Small intestine (tissue), 7 donors: Measurements from ENCODE around the gene OR4D1. TPM values are rescaled to one million over a fixed set of nuclear protein-coding genes. Genes with fewer than 3 reads are reported as not detected.
"Not testable (repeated sequence)": the region's sequence is repeated elsewhere in the genome, so short reads cannot be mapped to it uniquely, and the experiment has no call there.

ENCODE experiments used
- DNase-seq, 2 donors: peaks; one replicate each; pipeline versions ENCODE4 v3.0.0 to v3.0.0-alpha.2; 2013
- FAIRE-seq: peaks from 2 replicates; lab custom pipeline; 2012; peaks lifted over from hg19 to GRCh38; lab: Jason Lieb, UNC
- H3K27ac ChIP-seq, 3 donors: one replicate each; pipeline ENCODE4 v1.5.1; 2013; ENCODE audit warnings: low read length in 2 of 3, mild to moderate bottlenecking in 2 of 3, control low read depth in 1 of 3, inconsistent platforms in 1 of 3, low read depth in 1 of 3, moderate library complexity in 1 of 3
- H3K27me3 ChIP-seq, 3 donors: one replicate each; pipeline ENCODE4 v1.6.1; 2013; ENCODE audit warnings: low read length in 3 of 3, inconsistent platforms in 1 of 3; ENCODE audit not compliant: control insufficient read depth in 3 of 3, insufficient read depth in 3 of 3
- H3K36me3 ChIP-seq, 3 donors: one replicate each; pipeline ENCODE4 v1.6.1; 2013; ENCODE audit warnings: low read length in 3 of 3, inconsistent platforms in 1 of 3, low read depth in 1 of 3, mild to moderate bottlenecking in 1 of 3, moderate library complexity in 1 of 3; ENCODE audit not compliant: control insufficient read depth in 3 of 3, insufficient read depth in 2 of 3
- H3K4me1 ChIP-seq, 3 donors: one replicate each; pipeline ENCODE4 v1.6.1; 2013; ENCODE audit warnings: low read length in 2 of 3, inconsistent platforms in 1 of 3, low read depth in 1 of 3, mild to moderate bottlenecking in 1 of 3, moderate library complexity in 1 of 3; ENCODE audit not compliant: control insufficient read depth in 3 of 3, insufficient read depth in 2 of 3
- H3K4me3 ChIP-seq, 3 donors: one replicate each; pipeline ENCODE4 v1.5.1; 2013; ENCODE audit warnings: low read length in 3 of 3, control low read depth in 1 of 3, inconsistent platforms in 1 of 3, low read depth in 1 of 3, mild to moderate bottlenecking in 1 of 3, moderate library complexity in 1 of 3
- H3K9me3 ChIP-seq, 2 donors: one replicate each; pipeline ENCODE4 v1.6.1; 2013; ENCODE audit warnings: low read depth in 1 of 2, low read length in 1 of 2; ENCODE audit not compliant: control insufficient read depth in 2 of 2, insufficient read depth in 1 of 2
- WGBS, 3 donors: extraction: QIAGEN DNeasy Blood & Tissue Kit; methylation state at CpG; one replicate each; pipeline ENCODE4 v1.1.7; 2013; 5-methylcytosine and 5-hydroxymethylcytosine counted together
- polyA plus RNA-seq, 4 donors: library from polyadenylated mRNA; stranded (reverse) in 3 of 4; unstranded in 1 of 4; fragments of 200-250 nt in 3 of 4; fragments of 120-200 nt in 1 of 4; gene quantifications; one replicate each; pipeline versions ENCODE4 v1.2.1 to v1.2.3, GENCODE V29; 2013
- donor health status: healthy with polysubstance abuse.
- donor health status: control.
- donor health status: control.
- donor health status: Bipolar disorder and iron deficiency.
- donor health status: healthy.

OR4D1 gene
- polyA plus RNA-seq, 4 donors: 0.03 TPM; not detected in 3

DNA sequence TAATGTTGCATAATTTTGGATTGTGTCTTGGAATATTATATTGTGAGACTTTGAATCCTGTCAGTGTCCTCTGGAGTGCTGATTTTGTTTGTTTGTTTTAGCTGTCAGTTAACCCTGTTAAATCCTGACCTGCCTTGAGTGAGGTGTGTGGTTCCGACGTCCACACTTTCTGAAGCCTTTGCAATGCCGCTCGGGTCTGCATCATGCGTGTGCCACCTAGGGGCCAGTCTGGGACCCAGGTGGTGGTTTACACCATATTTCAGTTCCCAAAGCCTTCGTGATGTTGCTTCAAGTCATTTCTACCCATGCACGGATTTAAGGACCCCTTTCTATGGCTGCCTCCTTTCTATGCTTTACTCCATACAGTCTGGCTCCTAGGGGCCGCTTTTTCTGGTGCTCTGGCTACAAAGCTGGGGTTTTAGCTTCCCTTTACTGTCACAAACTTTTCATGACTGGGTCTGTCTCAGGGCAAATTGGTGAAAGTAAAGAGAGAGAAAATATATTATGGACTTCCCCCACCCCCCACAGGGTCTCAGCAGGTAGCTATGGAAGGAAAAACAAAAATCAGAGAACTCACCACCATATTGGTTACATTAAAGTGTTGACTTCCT is 11.4 kb upstream of the OR4D1 start:
- no peak overlapping the region for H3K27ac ChIP-seq
- H3K4me3 ChIP-seq: no peak overlapping the region
- FAIRE-seq: no peak
- DNase-seq: peak in 1 of 2 donors; percentile 26
- WGBS, 3 donors: 22 to 32% (median 31%) methylated on average over 8 of the region's 8 CpGs
- H3K4me1 ChIP-seq: no peaks in the 10 kb centered on the region
- H3K36me3 ChIP-seq: no peaks in the 10 kb centered on the region
- peaks cover 0 to 31% (median 9%) of the 10 kb centered on the region in 3 donors for H3K27me3 ChIP-seq
- H3K9me3 ChIP-seq: peaks cover 0 to 5% of the 10 kb centered on the region in 2 donors

DNA sequence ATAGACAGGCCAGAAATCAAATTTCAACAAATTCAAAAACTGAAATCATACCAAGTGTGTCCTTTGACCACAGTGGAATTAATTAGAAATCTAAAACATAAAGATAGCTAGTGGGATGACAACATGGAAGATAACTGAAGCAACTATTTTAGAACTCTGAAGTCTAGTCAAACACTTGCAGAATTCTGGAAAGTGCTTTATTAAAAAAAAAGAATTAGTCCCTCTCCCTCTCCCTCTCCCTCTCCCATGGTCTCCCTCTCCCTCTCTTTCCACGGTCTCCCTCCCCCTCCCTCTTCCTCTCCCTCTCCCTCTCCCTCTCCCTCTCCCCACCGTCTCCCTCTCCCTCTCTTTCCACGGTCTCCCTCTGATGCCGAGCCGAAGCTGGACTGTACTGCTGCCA is 6.7 kb upstream of the OR4D1 start:
- no peaks in the 10 kb centered on the region for H3K4me1 ChIP-seq
- H3K27me3 ChIP-seq: peaks cover 0 to 12% (median 4%) of the 10 kb centered on the region in 3 donors
- DNase-seq (no peak), FAIRE-seq (no peak)
- no peaks in the 10 kb centered on the region for H3K36me3 ChIP-seq
- peaks cover 0 to 8% of the 10 kb centered on the region in 2 donors for H3K9me3 ChIP-seq
- H3K4me3 ChIP-seq: no peak overlapping the region
- WGBS, 3 donors: 72 to 73% (median 72%) methylated on average over 3 to 5 of the region's 5 CpGs
- H3K27ac ChIP-seq: no peak overlapping the region

DNA sequence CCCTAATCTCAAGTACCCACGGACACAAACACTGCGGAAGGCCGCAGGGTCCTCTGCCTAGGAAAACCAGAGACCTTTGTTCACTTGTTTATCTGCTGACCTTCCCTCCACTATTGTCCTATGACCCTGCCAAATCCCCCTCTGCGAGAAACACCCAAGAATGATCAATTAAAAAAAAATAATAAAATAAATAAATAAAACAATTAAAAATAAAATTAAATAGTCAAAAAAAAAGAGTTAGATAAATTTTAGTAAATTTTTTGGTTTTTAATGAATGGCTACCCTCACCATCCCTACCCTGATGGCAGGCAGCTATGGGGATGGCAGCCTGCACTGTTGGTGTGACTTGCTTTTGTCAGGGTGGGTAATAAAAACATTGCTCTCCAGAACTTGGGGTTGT is 4.8 kb upstream of the OR4D1 start:
- not testable (repeated sequence) for DNase-seq, H3K9me3 ChIP-seq, H3K27ac ChIP-seq, H3K4me3 ChIP-seq, H3K27me3 ChIP-seq, H3K4me1 ChIP-seq, FAIRE-seq, H3K36me3 ChIP-seq
- WGBS, 3 donors: 80 to 92% (median 86%) methylated on average over 2 to 4 of the region's 4 CpGs

DNA sequence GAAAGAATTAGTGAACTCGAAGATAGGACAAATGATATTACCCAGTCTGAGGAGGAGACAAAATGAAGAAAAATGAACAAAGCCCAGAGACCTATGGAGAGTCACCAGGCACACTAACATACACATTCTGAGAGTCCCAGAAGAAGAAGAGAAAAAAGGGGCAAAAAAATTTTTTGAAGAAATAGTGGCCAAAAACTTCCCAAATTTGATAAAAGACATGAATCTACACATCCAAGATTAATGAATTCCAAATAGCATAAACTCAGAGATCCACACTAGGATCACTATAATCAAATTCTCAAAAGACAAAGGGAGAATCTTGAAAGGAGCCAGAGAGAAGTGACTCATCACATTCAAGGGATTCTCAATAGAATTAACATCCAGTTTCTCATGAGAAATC is 3.4 kb upstream of the OR4D1 start:
- DNase-seq (no peak), FAIRE-seq (no peak)
- peaks cover 0 to 8% of the 10 kb centered on the region in 2 donors for H3K9me3 ChIP-seq
- no peak overlapping the region for H3K4me3 ChIP-seq
- 78 to 88% (median 86%) methylated on average over 1 of the region's 1 CpG for WGBS, 3 donors
- H3K27me3 ChIP-seq: peaks cover 0 to 8% (median 0%) of the 10 kb centered on the region in 3 donors
- no peak overlapping the region for H3K27ac ChIP-seq
- no peaks in the 10 kb centered on the region for H3K4me1 ChIP-seq
- no peaks in the 10 kb centered on the region for H3K36me3 ChIP-seq

DNA sequence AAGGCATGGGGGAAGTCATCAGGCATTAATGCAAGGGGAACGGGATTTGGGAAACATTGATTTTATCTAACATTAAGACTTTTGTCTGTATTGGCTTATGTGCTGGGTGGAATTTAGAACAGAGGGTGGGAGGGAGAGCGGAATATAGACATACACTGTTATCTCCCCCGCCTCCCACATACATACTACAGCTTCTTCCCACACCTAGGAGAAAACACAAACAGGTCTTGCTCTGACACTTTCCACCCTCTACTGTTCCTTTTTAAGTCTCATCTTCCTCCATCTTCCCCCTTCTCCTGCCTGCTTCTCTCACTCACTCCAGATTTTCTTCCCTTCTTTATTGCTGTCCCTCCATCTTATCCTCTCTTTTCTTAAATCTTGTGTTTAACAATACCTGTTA is 425 bp downstream of the OR4D1 start:
- no peaks in the 10 kb centered on the region for H3K4me1 ChIP-seq
- WGBS, 3 donors: 87 to 88% (median 88%) methylated on average over 2 to 3 of the region's 3 CpGs
- DNase-seq: no peak
- no peaks in the 10 kb centered on the region for H3K36me3 ChIP-seq
- peaks cover 0 to 6% of the 10 kb centered on the region in 2 donors for H3K9me3 ChIP-seq
- peaks cover 0 to 25% (median 0%) of the 10 kb centered on the region in 3 donors for H3K27me3 ChIP-seq
- FAIRE-seq: no peak
- no peak overlapping the region for H3K4me3 ChIP-seq
- H3K27ac ChIP-seq: no peak overlapping the region

DNA sequence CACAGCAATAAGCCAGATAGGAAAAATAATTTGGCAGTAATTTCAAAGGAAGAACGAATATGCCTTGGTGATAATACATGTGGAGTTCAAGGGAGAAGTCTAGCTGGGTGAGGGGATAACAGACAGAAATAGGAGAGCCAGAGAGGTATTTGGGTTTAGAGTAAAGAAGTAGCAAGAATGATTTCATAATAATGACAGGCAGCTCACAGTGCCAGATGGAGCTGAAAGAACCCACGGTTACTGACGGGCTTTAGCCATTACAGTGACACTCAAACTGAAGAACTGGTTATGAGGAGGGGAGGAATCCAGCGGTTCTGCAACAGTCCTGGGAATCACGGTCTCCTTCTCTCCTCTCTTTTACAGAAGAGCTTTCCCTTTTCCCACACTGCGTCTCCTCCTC is 2.2 kb downstream of the OR4D1 start:
- Histone ChIP-seq H3K4me1 (no peaks in the 10 kb centered on the region), H3K4me3 (no peak overlapping the region), H3K27ac (no peak overlapping the region), H3K36me3 (no peaks in the 10 kb centered on the region), H3K9me3 (no peaks in the 10 kb centered on the region), H3K27me3 (peaks cover 1 to 29% (median 4%) of the 10 kb centered on the region in 3 donors)
- 32 to 57% (median 55%) methylated on average over 6 of the region's 6 CpGs for whole genome bisulfite sequencing, 3 donors
- DNase-seq: no peak
- no peak for FAIRE-seq

DNA sequence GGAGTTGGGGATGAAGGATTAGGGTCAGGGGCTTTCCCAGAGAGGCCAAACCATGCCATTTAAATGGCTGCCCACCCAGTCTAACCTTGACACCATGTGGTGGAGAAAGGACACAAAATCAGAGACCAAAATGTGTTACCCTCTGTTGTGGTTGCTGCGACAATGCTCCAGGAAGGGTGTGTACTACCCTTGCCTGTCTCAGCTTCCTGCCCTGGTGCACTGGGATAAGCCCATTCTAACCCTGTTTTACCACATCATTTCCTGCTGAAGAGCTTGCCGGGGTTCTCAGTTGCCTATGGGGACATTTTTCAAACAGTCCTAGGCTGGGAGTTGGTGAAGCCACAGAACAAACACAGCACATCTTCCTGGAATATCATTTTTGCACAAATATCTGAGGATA is 4.9 kb downstream of the OR4D1 start:
- no peak overlapping the region for H3K27ac ChIP-seq
- no peaks in the 10 kb centered on the region for H3K36me3 ChIP-seq
- H3K4me3 ChIP-seq: no peak overlapping the region
- H3K27me3 ChIP-seq: peaks cover 9 to 54% (median 14%) of the 10 kb centered on the region in 3 donors
- H3K9me3 ChIP-seq: no peaks in the 10 kb centered on the region
- no peaks in the 10 kb centered on the region for H3K4me1 ChIP-seq
- DNase-seq: no peak
- no peak for FAIRE-seq
- 42 to 66% (median 53%) methylated on average over 2 of the region's 2 CpGs for WGBS, 3 donors

DNA sequence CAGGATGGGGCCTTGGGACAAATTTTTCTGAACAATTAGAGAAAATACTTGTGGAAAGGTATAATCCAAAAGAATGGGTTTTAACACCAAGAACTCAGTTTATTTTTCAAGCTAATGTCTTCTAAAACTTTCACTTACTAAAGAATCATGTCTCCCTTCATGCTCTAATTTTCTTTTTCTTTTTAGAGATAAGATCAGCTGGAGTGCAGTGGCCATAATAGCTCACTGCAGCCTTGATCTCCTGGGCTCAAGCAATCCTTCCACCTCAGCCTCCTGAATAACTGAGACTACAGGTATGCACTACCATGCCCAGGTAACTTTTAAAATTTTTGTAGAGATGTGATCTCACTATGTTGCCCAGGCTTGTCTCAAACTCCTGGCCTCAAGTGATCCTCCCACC is 5.5 kb downstream of the OR4D1 start:
- Histone ChIP-seq H3K27ac (no peak overlapping the region), H3K4me1 (no peaks in the 10 kb centered on the region), H3K4me3 (no peak overlapping the region), H3K27me3 (peaks cover 9 to 54% (median 14%) of the 10 kb centered on the region in 3 donors), H3K36me3 (no peaks in the 10 kb centered on the region), H3K9me3 (no peaks in the 10 kb centered on the region)
- no peak for DNase-seq
- FAIRE-seq: no peak
